ENCODE measurements around the gene TMEM39B. TPM values are rescaled to one million over a fixed set of nuclear protein-coding genes. Genes with fewer than 3 reads are reported as not detected.

TMEM39B gene
- polyA plus RNA-seq, 3 donors: 3.3 to 30.6 (median 3.4) TPM

- H3K4me2 ChIP-seq (replicated peaks; ENCODE audit: extremely low read depth, low read length, poor library complexity, severe bottlenecking): no peak overlapping the region
- Mint-ChIP-seq H3K27me3 (ENCODE audit: low read depth in 3 of 3) (no peaks in the 10 kb centered on the region), H3K4me1 (no peaks in the 10 kb centered on the region), H3K36me3 (peaks cover 76 to 83% of the 10 kb centered on the region in 2 donors), H3K9me3 (no peaks in the 10 kb centered on the region), H3K4me3 (no peak overlapping the region), H3K27ac (peak overlapping the region in 1 of 7 donors; percentile 58)
- peaks cover 85% of the 10 kb centered on the region for H3K79me2 ChIP-seq (ENCODE audit: insufficient read depth, low read length)
- DNase-seq: no peak
- H2AFZ ChIP-seq (ENCODE audit: insufficient read depth, low read depth, low read length, poor library complexity, severe bottlenecking): no peak overlapping the region
- no peak overlapping the region for H3K9ac ChIP-seq (ENCODE audit: insufficient read depth, low read length, poor library complexity, severe bottlenecking)
- H4K20me1 ChIP-seq (ENCODE audit: insufficient read depth, low read length): peaks cover 95% of the 10 kb centered on the region
- no peak overlapping the region for H3K4me3 ChIP-seq (replicated peaks in 1 of 3; ENCODE audit: low read depth in 2 of 3, low read length in 3 of 3)
- no peaks in the 10 kb centered on the region for H3K9me3 ChIP-seq (replicated peaks in 1 of 2; ENCODE audit: control insufficient read depth in 1 of 2, insufficient read depth in 1 of 2, low read length in 2 of 2)
- H3K36me3 ChIP-seq (replicated peaks in 1 of 2; ENCODE audit: control insufficient read depth in 1 of 2, insufficient read depth in 2 of 2, low read length in 2 of 2): peaks cover 57 to 80% of the 10 kb centered on the region in 2 donors
- no peaks in the 10 kb centered on the region for H3K4me1 ChIP-seq (ENCODE audit: control insufficient read depth in 1 of 2, insufficient read depth in 2 of 2, low read length in 2 of 2)
- intact Hi-C loops (cut with micrococcal nuclease): no loop called here
- H3K27me3 ChIP-seq (ENCODE audit: control insufficient read depth in 2 of 2, insufficient read depth in 2 of 2, low read length in 2 of 2): no peaks in the 10 kb centered on the region
- TF ChIP-seq, protein P1, sequence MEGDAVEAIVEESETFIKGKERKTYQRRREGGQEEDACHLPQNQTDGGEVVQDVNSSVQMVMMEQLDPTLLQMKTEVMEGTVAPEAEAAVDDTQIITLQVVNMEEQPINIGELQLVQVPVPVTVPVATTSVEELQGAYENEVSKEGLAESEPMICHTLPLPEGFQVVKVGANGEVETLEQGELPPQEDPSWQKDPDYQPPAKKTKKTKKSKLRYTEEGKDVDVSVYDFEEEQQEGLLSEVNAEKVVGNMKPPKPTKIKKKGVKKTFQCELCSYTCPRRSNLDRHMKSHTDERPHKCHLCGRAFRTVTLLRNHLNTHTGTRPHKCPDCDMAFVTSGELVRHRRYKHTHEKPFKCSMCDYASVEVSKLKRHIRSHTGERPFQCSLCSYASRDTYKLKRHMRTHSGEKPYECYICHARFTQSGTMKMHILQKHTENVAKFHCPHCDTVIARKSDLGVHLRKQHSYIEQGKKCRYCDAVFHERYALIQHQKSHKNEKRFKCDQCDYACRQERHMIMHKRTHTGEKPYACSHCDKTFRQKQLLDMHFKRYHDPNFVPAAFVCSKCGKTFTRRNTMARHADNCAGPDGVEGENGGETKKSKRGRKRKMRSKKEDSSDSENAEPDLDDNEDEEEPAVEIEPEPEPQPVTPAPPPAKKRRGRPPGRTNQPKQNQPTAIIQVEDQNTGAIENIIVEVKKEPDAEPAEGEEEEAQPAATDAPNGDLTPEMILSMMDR (IDR thresholded peaks at IDR 0.05): no peak
- 94% methylated on average over 2 of the region's 3 CpGs for WGBS (ENCODE audit: insufficient coverage)
- peak overlapping the region in 1 of 2 donors; percentile 51 for H3K27ac ChIP-seq (ENCODE audit: low read depth in 1 of 2, low read length in 2 of 2)
Observed at GRCh38 chr1:32035119-32035518, 37.6 kb upstream of the TMEM39B start.

GRCh38 chr1:32040711-32041110 lies 32.0 kb upstream of the TMEM39B start:
- no peaks in the 10 kb centered on the region for H3K27me3 ChIP-seq (ENCODE audit: control insufficient read depth in 2 of 2, insufficient read depth in 2 of 2, low read length in 2 of 2)
- WGBS (ENCODE audit: insufficient coverage): 94% methylated on average over 2 of the region's 3 CpGs
- H3K36me3 ChIP-seq (replicated peaks in 1 of 2; ENCODE audit: control insufficient read depth in 1 of 2, insufficient read depth in 2 of 2, low read length in 2 of 2): peaks cover under 1 to 76% of the 10 kb centered on the region in 2 donors
- peaks cover 39 to 60% of the 10 kb centered on the region in 2 donors for H3K36me3 Mint-ChIP-seq
- no peak for DNase-seq
- no peak overlapping the region for H3K27ac ChIP-seq (ENCODE audit: low read depth in 1 of 2, low read length in 2 of 2)
- H3K9me3 ChIP-seq (replicated peaks in 1 of 2; ENCODE audit: control insufficient read depth in 1 of 2, insufficient read depth in 1 of 2, low read length in 2 of 2): no peaks in the 10 kb centered on the region
- peaks cover 69% of the 10 kb centered on the region for H4K20me1 ChIP-seq (ENCODE audit: insufficient read depth, low read length)
- no peak overlapping the region for H2AFZ ChIP-seq (ENCODE audit: insufficient read depth, low read depth, low read length, poor library complexity, severe bottlenecking)
- no peak overlapping the region for H3K4me2 ChIP-seq (replicated peaks; ENCODE audit: extremely low read depth, low read length, poor library complexity, severe bottlenecking)
- H3K27ac Mint-ChIP-seq: peak overlapping the region in 1 of 7 donors; percentile 60
- peaks cover 10 to 15% of the 10 kb centered on the region in 2 donors for H3K4me1 ChIP-seq (ENCODE audit: control insufficient read depth in 1 of 2, insufficient read depth in 2 of 2, low read length in 2 of 2)
- no peak overlapping the region for H3K9ac ChIP-seq (ENCODE audit: insufficient read depth, low read length, poor library complexity, severe bottlenecking)
- no peaks in the 10 kb centered on the region for H3K9me3 Mint-ChIP-seq
- no peak overlapping the region for H3K4me3 Mint-ChIP-seq
- peaks cover 39% of the 10 kb centered on the region for H3K79me2 ChIP-seq (ENCODE audit: insufficient read depth, low read length)
- no peak overlapping the region for H3K4me3 ChIP-seq (replicated peaks in 1 of 3; ENCODE audit: low read depth in 2 of 3, low read length in 3 of 3)
- no peaks in the 10 kb centered on the region for H3K27me3 Mint-ChIP-seq (ENCODE audit: low read depth in 3 of 3)
- TF ChIP-seq, protein P1 (IDR thresholded peaks at IDR 0.05): no peak
- H3K4me1 Mint-ChIP-seq: peaks cover 12% of the 10 kb centered on the region
- intact Hi-C loops (cut with micrococcal nuclease): no loop called here

All from CD14-positive monocyte (primary cell).